Body of pancreas (tissue), 4 donors: Measurements from ENCODE around the gene MAP3K20. TPM values are rescaled to one million over a fixed set of nuclear protein-coding genes. Genes with fewer than 3 reads are reported as not detected.
"Not testable (repeated sequence)": the region's sequence is repeated elsewhere in the genome, so short reads cannot be mapped to it uniquely, and the experiment has no call there.

Source experiments
- ATAC-seq: fragments of 150-250 bp; one replicate; pipeline ENCODE4 v1.9.1; 2016
- DNase-seq, 4 donors: peaks; one replicate each; pipeline ENCODE4 v3.0.0-alpha.2; 2019
- H3K27ac ChIP-seq, 4 donors: fragments of 200-600 bp; sonication (generic); 1 replicate in 3 of 4; 2 replicates in 1 of 4; pipeline versions ENCODE4 v1.5.1 to v1.6.1; 2016 to 2019; ENCODE audit warnings: mild to moderate bottlenecking in 1 of 4, mixed read lengths in 1 of 4, moderate library complexity in 1 of 4
- H3K27me3 ChIP-seq, 2 donors: fragments of 200-600 bp; sonication (generic); one replicate each; pipeline ENCODE4 v1.6.0; 2016; ENCODE audit warnings: mild to moderate bottlenecking in 1 of 2
- H3K36me3 ChIP-seq, 2 donors: fragments of 200-600 bp; sonication (generic); replicated peaks in 1 of 2; 2 replicates each; pipeline ENCODE4 v1.5.1; 2016; ENCODE audit warnings: low read depth in 2 of 2; ENCODE audit not compliant: insufficient read depth in 1 of 2
- H3K4me1 ChIP-seq: fragments of 200-600 bp; sonication (generic); one replicate; pipeline ENCODE4 v1.6.0; 2016
- H3K4me3 ChIP-seq, 2 donors: fragments of 200-600 bp; sonication (generic); 1 replicate in 1 of 2; 2 replicates in 1 of 2; pipeline ENCODE4 v1.5.1; 2016 to 2019
- H3K9me3 ChIP-seq, 3 donors: fragments of 200-600 bp; sonication (generic); 1 replicate in 2 of 3; 2 replicates in 1 of 3; pipeline ENCODE4 v1.5.1; 2016
- POLR2A ChIP-seq, 3 donors: fragments of 450-650 bp; IDR thresholded peaks; one replicate each; pipeline ENCODE4 v1.6.1; 2016; ENCODE audit warnings: antibody characterized with exemption in 3 of 3, mild to moderate bottlenecking in 2 of 3
- WGBS, 2 donors: methylation state at CpG; one replicate each; pipeline ENCODE4 v1.1.5; 2017; 5-methylcytosine and 5-hydroxymethylcytosine counted together
- intact Hi-C: fragments of 100-400 bp; cut with DNase I; formaldehyde crosslinking; loops from one replicate; pipeline ENCODE4 v1.15.1; 2023
- total RNA-seq, 2 donors: library from RNA; depleted of rRNA; stranded (reverse); fragments of >200 nt; gene quantifications; one replicate each; pipeline ENCODE4 v1.1.0, GENCODE V29; 2016
- TF ChIP-seq, protein P1 (sequence below), 7 experiments: fragments of 450-650 bp in 4 of 7; fragments of 200-600 bp in 3 of 7; sonication (generic) in 3 of 7; IDR thresholded peaks; one replicate each; pipeline ENCODE4 v1.5.1; 2016 to 2019; ENCODE audit warnings: antibody characterized with exemption in 7 of 7

Gene MAP3K20
- total RNA-seq, 2 donors from 2014 or later = 11.5 to 18.7 TPM

DNA sequence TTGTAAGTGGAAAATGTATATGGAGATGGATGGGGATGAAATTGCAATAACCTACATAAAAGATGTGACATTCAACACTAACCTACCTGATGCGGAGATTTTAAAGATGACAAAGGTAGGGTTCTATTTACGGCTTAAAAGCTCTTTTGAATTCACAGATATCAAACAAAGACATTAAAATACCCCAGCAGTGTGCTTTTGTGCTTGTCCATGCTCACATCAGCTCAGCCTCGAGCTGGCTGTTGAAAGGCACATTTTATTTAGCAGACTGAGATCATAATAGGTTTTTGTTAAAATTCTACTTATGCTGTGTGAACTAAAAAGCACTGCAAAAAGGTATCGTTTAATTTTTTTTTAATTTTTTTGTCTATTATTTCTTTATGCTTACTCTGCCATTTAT lies 183.1 kb downstream of the MAP3K20 start:
- H3K9me3 ChIP-seq = no peaks in the 10 kb centered on the region
- no peaks in the 10 kb centered on the region for H3K4me1 ChIP-seq
- no peaks in the 10 kb centered on the region for H3K27me3 ChIP-seq
- TF ChIP-seq POLR2A (IDR thresholded peaks at IDR 0.05) = no peak
- TF ChIP-seq, protein P1, sequence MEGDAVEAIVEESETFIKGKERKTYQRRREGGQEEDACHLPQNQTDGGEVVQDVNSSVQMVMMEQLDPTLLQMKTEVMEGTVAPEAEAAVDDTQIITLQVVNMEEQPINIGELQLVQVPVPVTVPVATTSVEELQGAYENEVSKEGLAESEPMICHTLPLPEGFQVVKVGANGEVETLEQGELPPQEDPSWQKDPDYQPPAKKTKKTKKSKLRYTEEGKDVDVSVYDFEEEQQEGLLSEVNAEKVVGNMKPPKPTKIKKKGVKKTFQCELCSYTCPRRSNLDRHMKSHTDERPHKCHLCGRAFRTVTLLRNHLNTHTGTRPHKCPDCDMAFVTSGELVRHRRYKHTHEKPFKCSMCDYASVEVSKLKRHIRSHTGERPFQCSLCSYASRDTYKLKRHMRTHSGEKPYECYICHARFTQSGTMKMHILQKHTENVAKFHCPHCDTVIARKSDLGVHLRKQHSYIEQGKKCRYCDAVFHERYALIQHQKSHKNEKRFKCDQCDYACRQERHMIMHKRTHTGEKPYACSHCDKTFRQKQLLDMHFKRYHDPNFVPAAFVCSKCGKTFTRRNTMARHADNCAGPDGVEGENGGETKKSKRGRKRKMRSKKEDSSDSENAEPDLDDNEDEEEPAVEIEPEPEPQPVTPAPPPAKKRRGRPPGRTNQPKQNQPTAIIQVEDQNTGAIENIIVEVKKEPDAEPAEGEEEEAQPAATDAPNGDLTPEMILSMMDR (IDR thresholded peaks at IDR 0.05) = no peak
- H3K36me3 ChIP-seq = no peaks in the 10 kb centered on the region
- no peak overlapping the region for H3K27ac ChIP-seq
- ATAC-seq = no peak
- H3K4me3 ChIP-seq = no peak overlapping the region
- no peak for DNase-seq
- intact Hi-C loops = no loop called here
- WGBS, 2 donors = 91 to 97% methylated on average over 4 of the region's 4 CpGs

DNA sequence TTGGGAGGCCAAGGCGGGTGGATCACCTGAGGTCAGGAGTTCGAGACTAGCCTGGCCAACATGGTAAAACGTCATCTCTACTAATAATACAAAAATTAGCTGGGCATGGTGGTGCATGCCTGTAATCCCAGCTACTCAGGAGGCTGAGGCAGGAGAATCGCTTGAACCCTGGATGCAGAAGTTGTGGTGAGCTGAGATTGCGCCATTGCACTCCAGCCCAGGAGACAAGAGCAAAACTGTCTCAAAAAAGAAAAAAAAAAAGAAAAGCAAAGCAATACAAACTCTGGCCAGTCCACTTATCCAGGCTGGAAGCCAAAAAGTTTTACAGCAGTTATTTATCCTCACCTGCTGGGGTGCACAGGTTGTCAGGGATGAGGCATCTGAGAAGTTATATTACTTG lies 186.7 kb downstream of the MAP3K20 start:
- H3K36me3 ChIP-seq, intact Hi-C loops, H3K4me1 ChIP-seq, H3K4me3 ChIP-seq, H3K9me3 ChIP-seq, H3K27me3 ChIP-seq, ATAC-seq: not testable (repeated sequence)
- peak in 1 of 4 donors; percentile 34 for DNase-seq
- H3K27ac ChIP-seq = peak overlapping the region in 1 of 4 donors; percentile 5
- WGBS, 2 donors = 91 to 92% methylated on average over 5 of the region's 5 CpGs

DNA sequence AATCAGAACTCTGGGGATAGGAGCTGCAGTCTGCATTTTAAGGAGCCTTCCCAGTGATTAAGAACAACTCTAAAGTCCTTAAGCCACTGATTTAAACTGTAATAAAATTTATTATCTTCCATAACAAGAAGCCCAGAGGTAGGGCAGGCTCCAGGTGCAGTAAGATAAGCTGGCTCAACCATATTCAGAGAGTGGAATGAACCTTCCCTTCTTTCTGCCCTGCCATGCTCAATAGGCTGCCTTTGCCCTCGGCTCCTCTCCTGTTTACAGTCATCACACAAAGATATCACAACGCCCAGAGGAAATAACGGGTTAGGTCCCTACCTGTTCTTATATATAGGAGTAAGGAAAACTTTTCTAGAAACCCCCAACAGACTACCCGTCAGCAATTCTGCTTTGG lies 188.5 kb downstream of the MAP3K20 start:
- TF ChIP-seq POLR2A (IDR thresholded peaks at IDR 0.05) = no peak
- TF ChIP-seq, protein P1 (IDR thresholded peaks at IDR 0.05) = no peak
- DNase-seq = no peak
- Histone ChIP-seq H3K27me3 (no peaks in the 10 kb centered on the region), H3K27ac (no peak overlapping the region), H3K9me3 (no peaks in the 10 kb centered on the region), H3K36me3 (no peaks in the 10 kb centered on the region), H3K4me1 (no peaks in the 10 kb centered on the region), H3K4me3 (no peak overlapping the region)
- intact Hi-C loops = no loop called here
- WGBS, 2 donors = 92 to 98% methylated on average over 4 of the region's 4 CpGs
- ATAC-seq = no peak

DNA sequence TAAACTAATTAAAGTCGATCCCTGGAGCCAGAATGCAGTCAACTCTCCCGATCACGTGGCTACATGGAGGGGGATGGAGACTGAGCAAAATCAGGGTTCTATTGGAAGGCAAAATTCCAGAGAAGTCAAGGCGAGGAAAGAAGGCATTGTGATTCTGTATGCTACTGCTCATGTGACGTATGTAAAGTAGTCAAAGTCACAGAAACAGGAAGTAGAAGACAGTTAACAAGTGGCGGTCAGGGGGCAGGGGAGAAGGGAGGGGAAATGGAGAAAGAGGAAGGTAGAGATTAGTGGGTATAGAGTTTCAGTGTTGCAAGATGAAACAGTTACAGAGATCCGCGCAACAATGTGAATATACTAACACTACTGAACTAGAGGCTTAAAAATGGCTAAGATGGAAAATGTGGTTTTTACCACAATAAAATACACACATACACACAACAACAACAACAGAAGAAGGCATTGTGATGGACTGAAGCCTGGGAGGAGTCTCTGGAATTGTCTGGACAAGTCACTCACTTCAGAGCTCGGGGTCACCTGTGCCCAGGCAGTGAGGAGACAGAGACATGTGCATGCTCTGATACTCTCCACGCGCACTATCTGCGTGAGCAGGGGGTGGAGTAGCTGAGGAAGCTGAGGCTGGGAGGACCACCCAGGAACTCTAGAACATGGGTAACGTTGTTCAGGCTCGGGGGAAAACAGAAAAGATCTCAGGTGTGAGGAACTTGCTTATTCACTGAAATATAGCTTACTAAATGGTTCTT lies 189.1 kb downstream of the MAP3K20 start:
- Histone ChIP-seq H3K4me3 (no peak overlapping the region), H3K27me3 (no peaks in the 10 kb centered on the region), H3K9me3 (no peaks in the 10 kb centered on the region), H3K36me3 (no peaks in the 10 kb centered on the region), H3K4me1 (no peaks in the 10 kb centered on the region), H3K27ac (no peak overlapping the region)
- peak in 1 of 4 donors; percentile 35 for DNase-seq
- intact Hi-C loops = no loop called here
- TF ChIP-seq, protein P1 (IDR thresholded peaks at IDR 0.05) = no peak
- no peak for TF ChIP-seq POLR2A (IDR thresholded peaks at IDR 0.05)
- 78 to 86% methylated on average over 14 of the region's 14 CpGs for WGBS, 2 donors
- no peak for ATAC-seq

DNA sequence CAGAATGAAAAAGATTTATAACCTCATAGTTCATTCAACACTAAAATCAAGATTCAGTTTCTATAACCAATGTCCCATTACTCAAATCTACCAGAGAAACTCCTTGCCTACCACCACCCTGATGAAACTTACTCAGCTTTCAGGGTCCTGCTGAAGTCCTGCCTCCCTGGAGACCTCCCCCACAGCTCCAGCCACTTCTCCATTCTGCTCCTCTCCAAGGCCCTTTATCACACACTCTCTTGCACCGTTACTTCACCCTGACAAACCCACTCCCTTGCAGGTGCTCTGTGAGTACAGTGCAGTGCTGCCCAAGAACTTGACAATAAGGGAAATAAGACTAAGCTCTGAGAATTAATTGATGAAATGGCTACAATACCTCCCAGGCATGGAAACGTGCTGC lies 195.5 kb downstream of the MAP3K20 start:
- TF ChIP-seq, protein P1 (IDR thresholded peaks at IDR 0.05) = no peak
- no peak for TF ChIP-seq POLR2A (IDR thresholded peaks at IDR 0.05)
- H3K27ac ChIP-seq = no peak overlapping the region
- ATAC-seq (no peak), DNase-seq (no peak)
- H3K36me3 ChIP-seq = no peaks in the 10 kb centered on the region
- no peaks in the 10 kb centered on the region for H3K4me1 ChIP-seq
- no peaks in the 10 kb centered on the region for H3K27me3 ChIP-seq
- WGBS, 2 donors = 73 to 79% methylated on average over 2 of the region's 2 CpGs
- intact Hi-C loops = no loop called here
- H3K4me3 ChIP-seq = no peak overlapping the region
- H3K9me3 ChIP-seq = no peaks in the 10 kb centered on the region
